HepG2 (cell line): ENCODE measurements around the gene TXNDC2. TPM values are rescaled to one million over a fixed set of nuclear protein-coding genes. Genes with fewer than 3 reads are reported as not detected.

Experiments
- KLF15 ChIP-seq: sonication (generic); formaldehyde crosslinking; IDR thresholded peaks from 2 replicates; pipeline ENCODE4 v1.8.1; 2023; ENCODE audit warnings: borderline replicate concordance, mild to moderate bottlenecking, inconsistent platforms, missing genetic modification reagents, mixed read lengths
- YEATS2 ChIP-seq: sonication (generic); formaldehyde crosslinking; IDR thresholded peaks from 2 replicates; pipeline ENCODE4 v1.4.0; 2020; ENCODE audit warnings: missing genetic modification reagents, borderline replicate concordance
- ZNF264 ChIP-seq: sonication (generic); formaldehyde crosslinking; IDR thresholded peaks from 2 replicates; pipeline ENCODE4 v1.4.0; 2020; ENCODE audit warnings: missing genetic modification reagents
- ZNF674 ChIP-seq: sonication (generic); formaldehyde crosslinking; IDR thresholded peaks from 2 replicates; pipeline ENCODE4 v1.5.0; 2020; ENCODE audit warnings: low read depth, mild to moderate bottlenecking, missing genetic modification reagents
- polyA plus RNA-seq, 8 experiments: library from polyadenylated mRNA; depleted of rRNA in 3 of 8; stranded (reverse) in 7 of 8; unstranded in 1 of 8; fragments of >200 nt; fragmentation: Illumina TruSeq in 4 of 8; extraction: Trizol in 4 of 8; gene quantifications; 2 replicates each; pipeline versions ENCODE4 v1.2.1 to v1.2.3, GENCODE V29; 2011 to 2016; ENCODE audit warnings: low read depth in 4 of 8, missing spikeins in 1 of 8, mixed read lengths in 1 of 8; ENCODE audit not compliant: insufficient read depth in 1 of 8
- total RNA-seq, 5 experiments: library from RNA; depleted of rRNA; stranded (reverse); fragments of >200 nt; fragmentation: Illumina TruSeq; extraction: Trizol; gene quantifications; 2 replicates each; pipeline ENCODE4 v1.2.3, GENCODE V29; 2016; ENCODE audit warnings: low read depth in 1 of 5
- TF ChIP-seq, protein P1 (sequence below): sonication (generic); formaldehyde crosslinking; IDR thresholded peaks from 2 replicates; pipeline ENCODE4 v1.8.1; 2023; ENCODE audit warnings: mild to moderate bottlenecking, moderate library complexity, missing genetic modification reagents
- TF ChIP-seq, protein P2 (sequence below), 2 experiments: sonication (generic) in 1 of 2; formaldehyde crosslinking in 1 of 2; IDR thresholded peaks; 2 replicates each; pipeline versions ENCODE4 v1.6.1 to v1.9.0; 2014 to 2022; ENCODE audit warnings: antibody characterized with exemption in 1 of 2, borderline replicate concordance in 1 of 2, inconsistent platforms in 1 of 2, low read depth in 1 of 2, missing genetic modification reagents in 1 of 2
- TF ChIP-seq, protein P3 (sequence below), 2 experiments: fragments of 450-650 bp in 1 of 2; sonication (generic) in 1 of 2; formaldehyde crosslinking in 1 of 2; IDR thresholded peaks; 2 replicates each; pipeline versions ENCODE4 v1.6.1 to v1.8.0; 2016 to 2022; ENCODE audit warnings: antibody characterized with exemption in 1 of 2, mild to moderate bottlenecking in 1 of 2, missing genetic modification reagents in 1 of 2

Gene TXNDC2
- total and polyA plus RNA-seq, 2 of the 13 experiments (the other 11 are each of a cell fraction or from before 2014, with no cell fraction given), result not detected

DNA sequence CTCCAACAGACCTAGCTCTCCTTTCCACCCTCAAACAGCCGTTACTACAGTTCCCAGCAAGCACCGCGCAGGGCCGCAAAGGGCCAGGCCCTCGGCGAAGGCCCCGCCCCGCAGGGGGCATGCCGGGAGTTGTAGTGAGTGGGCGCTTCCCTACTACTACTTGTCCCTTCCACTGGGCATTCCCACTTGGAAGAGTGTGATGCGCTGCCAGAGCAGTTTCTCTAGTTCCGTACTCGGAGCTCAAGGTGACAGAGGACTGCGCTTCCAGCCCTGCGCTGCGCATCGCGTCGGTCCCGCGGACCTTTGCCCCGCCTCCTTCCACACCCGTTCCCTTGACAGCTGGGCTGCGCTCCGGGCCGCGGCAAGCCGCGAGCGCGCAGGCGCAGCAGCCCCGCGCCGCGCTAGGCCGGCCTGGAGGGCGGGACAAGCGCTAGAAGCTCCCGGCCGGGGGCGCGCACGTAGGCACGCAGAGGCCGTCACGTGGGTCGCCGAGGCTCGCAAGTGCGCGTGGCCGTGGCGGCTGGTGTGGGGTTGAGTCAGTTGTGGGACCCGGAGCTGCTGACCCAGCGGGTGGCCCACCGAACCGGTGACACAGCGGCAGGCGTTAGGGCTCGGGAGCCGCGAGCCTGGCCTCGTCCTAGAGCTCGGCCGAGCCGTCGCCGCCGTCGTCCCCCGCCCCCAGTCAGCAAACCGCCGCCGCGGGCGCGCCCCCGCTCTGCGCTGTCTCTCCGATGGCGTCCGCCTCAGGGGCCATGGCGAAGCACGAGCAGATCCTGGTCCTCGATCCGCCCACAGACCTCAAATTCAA, 28.0 kb downstream of the TXNDC2 start, which contains the start of gene VAPA (continued):
- TF ChIP-seq, protein P1, sequence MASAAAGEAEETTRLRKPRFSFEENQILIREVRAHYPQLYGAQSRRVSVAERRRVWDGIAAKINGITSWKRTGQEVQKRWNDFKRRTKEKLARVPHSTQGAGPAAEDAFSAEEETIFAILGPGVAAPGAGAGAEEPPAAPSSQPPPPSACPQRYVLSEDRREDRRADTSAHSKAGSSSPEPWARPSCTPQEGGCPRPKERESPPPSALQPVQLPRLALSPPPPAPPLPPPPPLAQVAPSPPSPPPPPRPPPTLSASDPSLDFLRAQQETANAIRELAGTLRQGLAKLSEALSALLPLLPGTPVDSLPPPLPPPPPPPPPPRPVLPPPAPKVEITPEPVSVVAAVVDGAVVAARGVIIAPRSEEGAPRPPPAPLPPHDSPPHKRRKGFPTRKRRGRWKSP (CRISPR knock-in tag), result peak; percentile 75
- TF ChIP-seq, protein P2, sequence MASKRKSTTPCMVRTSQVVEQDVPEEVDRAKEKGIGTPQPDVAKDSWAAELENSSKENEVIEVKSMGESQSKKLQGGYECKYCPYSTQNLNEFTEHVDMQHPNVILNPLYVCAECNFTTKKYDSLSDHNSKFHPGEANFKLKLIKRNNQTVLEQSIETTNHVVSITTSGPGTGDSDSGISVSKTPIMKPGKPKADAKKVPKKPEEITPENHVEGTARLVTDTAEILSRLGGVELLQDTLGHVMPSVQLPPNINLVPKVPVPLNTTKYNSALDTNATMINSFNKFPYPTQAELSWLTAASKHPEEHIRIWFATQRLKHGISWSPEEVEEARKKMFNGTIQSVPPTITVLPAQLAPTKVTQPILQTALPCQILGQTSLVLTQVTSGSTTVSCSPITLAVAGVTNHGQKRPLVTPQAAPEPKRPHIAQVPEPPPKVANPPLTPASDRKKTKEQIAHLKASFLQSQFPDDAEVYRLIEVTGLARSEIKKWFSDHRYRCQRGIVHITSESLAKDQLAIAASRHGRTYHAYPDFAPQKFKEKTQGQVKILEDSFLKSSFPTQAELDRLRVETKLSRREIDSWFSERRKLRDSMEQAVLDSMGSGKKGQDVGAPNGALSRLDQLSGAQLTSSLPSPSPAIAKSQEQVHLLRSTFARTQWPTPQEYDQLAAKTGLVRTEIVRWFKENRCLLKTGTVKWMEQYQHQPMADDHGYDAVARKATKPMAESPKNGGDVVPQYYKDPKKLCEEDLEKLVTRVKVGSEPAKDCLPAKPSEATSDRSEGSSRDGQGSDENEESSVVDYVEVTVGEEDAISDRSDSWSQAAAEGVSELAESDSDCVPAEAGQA (IDR thresholded peaks at IDR 0.05; ENCODE audit: low read depth), result peak; percentile 25
- TF ChIP-seq, protein P2 (CRISPR knock-in tag; IDR thresholded peaks at IDR 0.05; ENCODE audit: borderline replicate concordance), result 0 out of 2 replicates have a peak, but pooled peaks have one; percentile 81
- TF ChIP-seq, protein P3, sequence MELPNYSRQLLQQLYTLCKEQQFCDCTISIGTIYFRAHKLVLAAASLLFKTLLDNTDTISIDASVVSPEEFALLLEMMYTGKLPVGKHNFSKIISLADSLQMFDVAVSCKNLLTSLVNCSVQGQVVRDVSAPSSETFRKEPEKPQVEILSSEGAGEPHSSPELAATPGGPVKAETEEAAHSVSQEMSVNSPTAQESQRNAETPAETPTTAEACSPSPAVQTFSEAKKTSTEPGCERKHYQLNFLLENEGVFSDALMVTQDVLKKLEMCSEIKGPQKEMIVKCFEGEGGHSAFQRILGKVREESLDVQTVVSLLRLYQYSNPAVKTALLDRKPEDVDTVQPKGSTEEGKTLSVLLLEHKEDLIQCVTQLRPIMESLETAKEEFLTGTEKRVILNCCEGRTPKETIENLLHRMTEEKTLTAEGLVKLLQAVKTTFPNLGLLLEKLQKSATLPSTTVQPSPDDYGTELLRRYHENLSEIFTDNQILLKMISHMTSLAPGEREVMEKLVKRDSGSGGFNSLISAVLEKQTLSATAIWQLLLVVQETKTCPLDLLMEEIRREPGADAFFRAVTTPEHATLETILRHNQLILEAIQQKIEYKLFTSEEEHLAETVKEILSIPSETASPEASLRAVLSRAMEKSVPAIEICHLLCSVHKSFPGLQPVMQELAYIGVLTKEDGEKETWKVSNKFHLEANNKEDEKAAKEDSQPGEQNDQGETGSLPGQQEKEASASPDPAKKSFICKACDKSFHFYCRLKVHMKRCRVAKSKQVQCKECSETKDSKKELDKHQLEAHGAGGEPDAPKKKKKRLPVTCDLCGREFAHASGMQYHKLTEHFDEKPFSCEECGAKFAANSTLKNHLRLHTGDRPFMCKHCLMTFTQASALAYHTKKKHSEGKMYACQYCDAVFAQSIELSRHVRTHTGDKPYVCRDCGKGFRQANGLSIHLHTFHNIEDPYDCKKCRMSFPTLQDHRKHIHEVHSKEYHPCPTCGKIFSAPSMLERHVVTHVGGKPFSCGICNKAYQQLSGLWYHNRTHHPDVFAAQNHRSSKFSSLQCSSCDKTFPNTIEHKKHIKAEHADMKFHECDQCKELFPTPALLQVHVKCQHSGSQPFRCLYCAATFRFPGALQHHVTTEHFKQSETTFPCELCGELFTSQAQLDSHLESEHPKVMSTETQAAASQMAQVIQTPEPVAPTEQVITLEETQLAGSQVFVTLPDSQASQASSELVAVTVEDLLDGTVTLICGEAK (IDR thresholded peaks at IDR 0.05), result no peak
- TF ChIP-seq, protein P3 (CRISPR knock-in tag; IDR thresholded peaks at IDR 0.05), result no peak; the same call in 1 of the 2 replicates
- TF ChIP-seq ZNF674 (CRISPR knock-in tag) (no peak), ZNF264 (CRISPR knock-in tag) (0 out of 2 replicates have a peak, but pooled peaks have one; percentile 55), YEATS2 (CRISPR knock-in tag) (0 out of 2 replicates have a peak, but pooled peaks have one; percentile 17), KLF15 (CRISPR knock-in tag) (no peak)
